ENCODE results near the gene MMRN1.
A peak's percentile ranks its signal among the peaks of the same experiment; 100 is the strongest.

The MMRN1 gene, protein sequence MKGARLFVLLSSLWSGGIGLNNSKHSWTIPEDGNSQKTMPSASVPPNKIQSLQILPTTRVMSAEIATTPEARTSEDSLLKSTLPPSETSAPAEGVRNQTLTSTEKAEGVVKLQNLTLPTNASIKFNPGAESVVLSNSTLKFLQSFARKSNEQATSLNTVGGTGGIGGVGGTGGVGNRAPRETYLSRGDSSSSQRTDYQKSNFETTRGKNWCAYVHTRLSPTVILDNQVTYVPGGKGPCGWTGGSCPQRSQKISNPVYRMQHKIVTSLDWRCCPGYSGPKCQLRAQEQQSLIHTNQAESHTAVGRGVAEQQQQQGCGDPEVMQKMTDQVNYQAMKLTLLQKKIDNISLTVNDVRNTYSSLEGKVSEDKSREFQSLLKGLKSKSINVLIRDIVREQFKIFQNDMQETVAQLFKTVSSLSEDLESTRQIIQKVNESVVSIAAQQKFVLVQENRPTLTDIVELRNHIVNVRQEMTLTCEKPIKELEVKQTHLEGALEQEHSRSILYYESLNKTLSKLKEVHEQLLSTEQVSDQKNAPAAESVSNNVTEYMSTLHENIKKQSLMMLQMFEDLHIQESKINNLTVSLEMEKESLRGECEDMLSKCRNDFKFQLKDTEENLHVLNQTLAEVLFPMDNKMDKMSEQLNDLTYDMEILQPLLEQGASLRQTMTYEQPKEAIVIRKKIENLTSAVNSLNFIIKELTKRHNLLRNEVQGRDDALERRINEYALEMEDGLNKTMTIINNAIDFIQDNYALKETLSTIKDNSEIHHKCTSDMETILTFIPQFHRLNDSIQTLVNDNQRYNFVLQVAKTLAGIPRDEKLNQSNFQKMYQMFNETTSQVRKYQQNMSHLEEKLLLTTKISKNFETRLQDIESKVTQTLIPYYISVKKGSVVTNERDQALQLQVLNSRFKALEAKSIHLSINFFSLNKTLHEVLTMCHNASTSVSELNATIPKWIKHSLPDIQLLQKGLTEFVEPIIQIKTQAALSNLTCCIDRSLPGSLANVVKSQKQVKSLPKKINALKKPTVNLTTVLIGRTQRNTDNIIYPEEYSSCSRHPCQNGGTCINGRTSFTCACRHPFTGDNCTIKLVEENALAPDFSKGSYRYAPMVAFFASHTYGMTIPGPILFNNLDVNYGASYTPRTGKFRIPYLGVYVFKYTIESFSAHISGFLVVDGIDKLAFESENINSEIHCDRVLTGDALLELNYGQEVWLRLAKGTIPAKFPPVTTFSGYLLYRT

DNA sequence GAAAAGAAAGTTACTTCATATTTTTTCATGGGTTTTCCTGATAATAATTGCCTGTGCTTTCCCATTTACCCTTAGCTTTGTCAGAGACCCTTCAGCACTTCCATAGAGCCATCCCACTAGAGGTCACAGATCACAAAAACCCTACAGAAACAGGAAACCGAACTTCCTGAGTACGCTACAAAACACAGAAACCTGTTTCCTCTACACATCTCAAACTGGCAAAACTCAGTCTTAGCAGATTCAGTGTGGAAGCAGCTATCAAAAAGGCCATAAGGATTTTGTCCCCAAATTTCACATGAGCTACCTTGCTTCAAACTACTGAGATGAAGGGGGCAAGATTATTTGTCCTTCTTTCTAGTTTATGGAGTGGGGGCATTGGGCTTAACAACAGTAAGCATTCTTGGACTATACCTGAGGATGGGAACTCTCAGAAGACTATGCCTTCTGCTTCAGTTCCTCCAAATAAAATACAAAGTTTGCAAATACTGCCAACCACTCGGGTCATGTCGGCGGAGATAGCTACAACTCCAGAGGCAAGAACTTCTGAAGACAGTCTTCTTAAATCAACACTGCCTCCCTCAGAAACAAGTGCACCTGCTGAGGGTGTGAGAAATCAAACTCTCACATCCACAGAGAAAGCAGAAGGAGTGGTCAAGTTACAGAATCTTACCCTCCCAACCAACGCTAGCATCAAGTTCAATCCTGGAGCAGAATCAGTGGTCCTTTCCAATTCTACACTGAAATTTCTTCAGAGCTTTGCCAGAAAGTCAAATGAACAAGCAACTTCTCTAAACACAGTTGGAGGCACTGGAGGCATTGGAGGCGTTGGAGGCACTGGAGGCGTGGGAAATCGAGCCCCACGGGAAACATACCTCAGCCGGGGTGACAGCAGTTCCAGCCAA lies at the start of gene MMRN1:
Gene MMRN1, plus strand, starts transcription at position 206 of the 902 bp plus-strand sequence. Its CDS starts 118 bp downstream, at position 324.
- no peak for FAIRE-seq

DNA sequence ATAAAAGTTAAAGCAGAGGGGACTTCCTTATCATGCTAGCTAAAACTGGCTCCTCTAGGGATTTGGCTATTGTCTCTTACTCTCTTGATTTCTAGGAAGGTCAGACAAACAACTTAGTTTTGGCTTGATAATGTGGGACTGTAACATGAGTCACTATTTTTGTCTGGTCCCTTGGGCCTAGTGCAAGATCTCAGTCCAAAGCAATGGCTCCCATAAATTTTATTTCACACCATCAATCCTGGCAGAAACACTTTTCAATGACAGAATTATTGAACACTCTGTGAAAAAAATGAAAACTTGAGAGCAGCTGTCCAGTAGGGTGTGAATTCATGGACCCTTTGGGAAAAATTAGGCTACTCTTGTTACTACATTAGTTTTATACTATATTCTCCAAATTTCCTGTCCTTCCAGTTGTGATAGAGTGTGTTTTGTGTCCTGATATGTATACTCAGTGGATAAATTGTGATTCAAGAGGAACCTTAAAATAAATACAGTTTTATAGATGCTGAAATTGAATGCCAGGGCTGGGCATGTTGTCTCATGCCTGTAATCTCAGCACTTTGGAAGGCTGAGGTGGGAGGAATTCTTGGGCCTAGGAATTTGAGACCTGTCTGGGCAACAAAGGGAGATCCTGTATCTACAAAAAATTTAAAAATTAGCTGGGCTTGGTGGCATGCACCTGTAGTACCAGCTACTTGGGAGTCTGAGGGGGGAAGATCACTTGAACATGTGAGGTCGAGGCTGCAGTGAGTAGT lies 46.9 kb upstream of the MMRN1 start:
- no peak for FAIRE-seq

DNA sequence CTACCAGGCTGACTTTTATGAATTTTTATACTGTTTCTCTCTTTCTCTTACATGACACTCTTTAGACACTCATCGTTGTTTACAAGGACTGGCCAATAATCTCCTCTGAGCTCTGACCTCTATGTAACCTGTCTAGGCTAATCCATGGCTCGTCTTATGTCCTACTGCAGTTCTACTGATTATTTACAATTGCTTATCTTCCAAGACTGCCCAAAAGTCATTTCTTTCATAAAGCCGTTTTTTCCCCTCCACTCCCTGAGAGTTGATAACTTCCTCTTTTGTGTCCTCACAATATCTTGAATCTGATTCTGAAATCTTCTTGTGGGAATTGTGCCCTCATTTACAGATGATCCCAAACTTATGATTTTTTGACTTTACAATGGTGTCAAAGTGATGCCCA lies 39.4 kb upstream of the MMRN1 start:
- FAIRE-seq, result no peak

DNA sequence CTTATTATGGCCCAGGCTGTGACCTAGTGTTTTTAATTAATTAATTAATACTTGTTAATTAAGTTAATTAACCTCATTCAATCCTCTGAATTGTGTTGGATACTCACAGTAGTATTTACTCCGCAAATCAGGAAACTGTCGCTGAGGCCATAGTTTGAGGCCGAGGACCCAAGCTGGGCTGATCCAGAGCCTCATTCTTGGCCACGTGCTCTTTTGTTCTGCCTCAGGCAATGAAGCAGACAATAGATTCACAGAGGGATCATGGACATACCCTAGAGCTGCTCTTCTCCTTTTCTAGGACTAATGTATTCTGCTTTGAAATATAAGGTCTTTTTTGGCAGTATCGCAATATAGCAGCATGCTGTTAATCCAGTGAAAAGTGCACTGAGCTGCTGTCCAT lies 33.7 kb upstream of the MMRN1 start:
- no peak for FAIRE-seq

DNA sequence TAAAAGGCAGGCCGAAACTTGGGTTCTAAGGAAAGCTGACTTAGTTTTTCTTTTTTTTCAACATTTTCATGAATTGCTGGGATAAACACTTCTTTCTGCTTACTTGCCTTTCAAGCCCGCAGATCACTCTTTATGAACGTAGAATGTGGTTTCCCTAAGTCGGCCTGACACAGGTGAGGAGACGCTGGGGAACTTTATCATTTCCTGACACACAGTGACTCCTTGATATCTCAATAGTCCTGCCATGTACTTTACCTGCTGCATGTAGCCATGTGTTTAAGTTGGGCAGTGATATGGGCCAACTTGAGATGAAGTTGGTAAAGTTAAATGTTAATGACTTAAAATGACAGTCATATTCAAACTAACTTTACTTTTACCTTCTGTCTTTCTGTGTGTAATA lies 31.1 kb upstream of the MMRN1 start:
- FAIRE-seq, result no peak

DNA sequence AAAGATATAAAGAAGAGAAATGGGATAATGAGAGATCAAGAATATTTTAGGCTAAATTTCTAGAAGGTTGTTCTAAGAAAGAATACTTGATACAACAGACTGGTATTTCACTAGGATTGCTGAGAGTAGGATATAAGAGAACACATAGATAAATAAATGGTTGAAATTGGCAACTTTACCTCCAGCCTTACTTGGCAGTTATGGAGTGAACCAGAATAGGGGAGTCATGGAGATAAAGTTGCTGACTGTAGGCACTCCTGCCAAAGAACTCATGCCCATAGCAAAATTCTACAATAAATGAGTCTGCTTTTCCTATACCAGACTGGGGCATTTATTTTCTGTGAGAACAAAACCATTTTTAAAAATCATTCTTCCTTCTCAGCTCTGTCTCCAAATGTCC lies 26.4 kb upstream of the MMRN1 start:
- FAIRE-seq, result no peak

DNA sequence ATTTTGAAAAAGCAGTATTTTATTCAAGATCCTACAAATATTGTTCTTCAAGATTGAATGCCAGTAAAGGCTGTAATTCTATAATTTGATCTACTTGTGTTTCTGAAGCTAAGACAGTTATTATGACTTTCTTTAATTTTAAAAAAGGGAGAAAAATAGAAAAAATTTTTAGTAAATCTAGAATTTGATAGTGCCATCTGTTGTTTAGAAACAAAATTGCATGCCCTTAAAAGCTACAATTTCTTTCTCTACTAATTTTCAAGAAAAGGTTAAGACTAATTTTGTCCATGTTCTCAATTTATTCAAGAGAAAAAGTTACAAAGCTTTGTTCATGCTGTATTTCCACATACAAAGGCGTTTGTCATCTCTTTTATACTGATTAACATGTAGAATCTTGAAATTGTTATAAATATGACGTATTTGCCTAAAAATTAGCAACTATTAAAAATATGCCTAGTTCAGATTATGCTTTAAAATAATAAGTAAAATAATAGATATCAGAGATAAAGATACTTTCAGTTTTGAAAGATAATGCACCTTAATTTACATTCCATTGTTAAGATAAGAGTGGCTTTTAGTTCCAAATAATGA lies 25.6 kb upstream of the MMRN1 start:
- FAIRE-seq, result peak; percentile 49

DNA sequence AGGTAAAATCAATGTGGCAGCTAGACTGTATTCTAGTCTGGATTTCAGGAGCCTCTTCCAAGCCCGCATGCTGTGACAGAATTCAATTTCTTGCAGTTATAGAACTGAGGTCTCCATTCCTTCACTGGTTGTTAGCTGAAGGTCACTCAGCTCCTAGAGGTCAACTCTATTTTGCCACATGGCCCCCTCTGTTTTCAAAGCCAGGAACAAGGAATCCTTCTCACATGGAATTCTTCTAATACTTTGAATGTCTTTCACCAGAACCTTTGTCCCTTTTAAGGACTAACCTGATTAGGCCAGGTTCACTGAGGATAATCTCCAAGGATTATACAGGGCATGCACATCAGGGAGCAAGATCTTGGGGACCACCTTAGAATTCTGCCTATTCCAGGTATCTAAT lies 23.4 kb upstream of the MMRN1 start:
- FAIRE-seq, result no peak

DNA sequence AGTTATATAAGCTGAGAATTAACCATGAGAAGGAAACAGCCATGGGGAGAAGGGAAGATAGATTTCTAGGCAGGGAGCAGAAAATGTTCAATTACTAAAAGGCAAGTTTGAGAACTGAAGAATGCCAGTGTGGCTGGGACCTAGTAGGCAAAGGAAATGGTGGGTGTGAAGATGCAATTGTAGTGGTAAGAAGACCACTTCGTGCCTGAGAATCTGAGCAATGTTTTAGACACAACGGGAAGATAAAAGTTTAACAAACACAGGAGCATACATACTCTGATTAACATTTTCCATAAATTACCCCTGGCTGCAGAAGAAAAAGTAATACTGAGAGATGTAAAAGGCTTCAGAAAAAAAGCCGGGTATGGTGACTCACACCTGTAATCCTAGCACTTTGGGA lies 18.1 kb upstream of the MMRN1 start:
- no peak for FAIRE-seq

DNA sequence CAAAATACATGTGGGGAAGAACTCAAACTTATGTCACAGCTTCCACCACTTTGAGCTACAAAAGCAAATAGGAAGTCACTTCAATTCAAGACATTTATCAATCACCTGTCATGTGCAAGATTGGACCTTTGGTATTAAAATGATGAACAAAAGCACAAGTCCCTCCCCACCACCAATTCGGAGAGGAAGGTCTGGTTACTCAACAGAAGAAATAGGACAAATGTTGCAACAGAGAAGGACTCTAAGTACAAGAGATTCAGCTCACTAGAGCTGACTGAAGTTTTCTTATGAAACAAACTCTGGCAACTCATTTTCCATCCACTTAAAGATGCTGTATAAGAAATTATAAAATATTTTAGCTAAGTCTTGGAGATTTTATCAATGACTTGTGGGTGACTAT lies 16.0 kb upstream of the MMRN1 start:
- FAIRE-seq, result no peak

DNA sequence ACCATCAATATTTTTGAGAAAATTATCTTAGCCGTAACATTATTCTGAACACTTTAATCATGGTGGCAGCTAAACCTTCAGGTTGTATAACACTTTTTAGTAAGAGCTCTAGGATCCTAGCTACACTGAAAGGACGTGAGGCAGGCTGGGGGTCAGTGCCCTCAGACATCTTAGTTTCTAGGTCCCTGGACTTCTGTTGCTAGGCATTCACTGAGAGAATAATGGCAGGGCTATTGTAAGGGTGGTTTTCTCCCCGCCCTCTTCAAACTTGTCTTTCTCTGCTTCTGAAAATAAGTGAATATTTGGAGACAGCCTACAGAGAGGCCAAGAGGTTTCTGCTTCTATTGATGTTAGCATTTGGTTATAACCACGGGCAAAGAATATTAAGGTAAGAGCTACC lies 15.4 kb upstream of the MMRN1 start:
- FAIRE-seq, result no peak

DNA sequence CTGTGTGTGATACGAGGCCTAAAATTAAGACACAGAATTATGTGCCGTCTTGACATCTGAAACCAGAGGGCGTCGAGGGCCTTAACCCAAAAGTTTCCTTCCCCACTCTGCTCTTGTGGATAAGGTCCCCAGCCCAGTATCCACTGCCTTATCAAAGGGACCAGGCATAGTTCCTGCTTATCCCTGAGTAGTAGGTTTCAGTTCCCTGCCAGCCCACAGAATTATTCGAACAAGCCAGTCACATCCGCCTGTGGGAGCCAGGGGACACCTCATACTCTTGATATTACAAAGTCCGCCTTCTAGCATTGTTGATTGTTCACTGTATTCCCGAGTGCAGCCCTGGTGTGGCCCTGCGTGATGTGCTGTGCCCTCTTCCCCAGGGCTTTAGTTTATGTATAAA lies 5.4 kb upstream of the MMRN1 start:
- no peak for FAIRE-seq

DNA sequence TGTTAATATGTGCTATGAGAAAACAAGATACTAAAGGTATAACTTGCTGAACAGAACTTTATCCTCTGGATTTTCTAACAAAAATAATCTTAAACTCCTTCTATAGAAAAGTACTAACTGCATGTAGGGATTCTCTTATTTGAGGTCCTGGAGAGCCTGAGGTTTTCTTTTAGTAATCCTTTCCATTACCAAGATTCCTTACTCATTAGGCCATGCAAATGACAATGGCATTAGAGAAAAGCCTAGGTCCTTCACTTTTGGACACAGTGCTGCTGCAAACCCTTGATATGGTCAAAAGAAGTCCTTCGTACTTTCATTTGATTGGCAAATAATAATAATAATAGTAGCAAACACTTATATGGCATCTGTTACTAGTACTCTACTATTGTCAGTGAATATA lies 3.2 kb downstream of the MMRN1 start:
- FAIRE-seq, result no peak

DNA sequence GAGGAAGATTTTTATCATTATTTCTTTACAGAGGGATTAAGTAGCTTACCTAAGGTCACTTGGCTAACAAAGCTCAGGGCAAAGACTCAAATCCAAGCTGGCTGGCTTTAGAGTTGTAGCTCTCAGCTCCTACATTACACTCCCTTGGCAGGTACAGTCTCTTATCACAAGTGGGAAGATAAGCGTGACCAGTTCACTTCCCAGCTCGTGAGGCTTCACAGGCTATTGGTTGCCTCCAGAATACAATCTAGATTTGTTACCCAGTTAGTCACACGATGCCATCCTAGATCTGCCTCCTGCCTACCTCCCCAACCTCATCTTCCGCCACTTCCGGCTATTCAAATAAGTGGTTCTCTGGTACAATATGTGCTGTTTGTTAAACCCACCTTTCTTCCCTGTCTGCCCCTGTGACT lies 3.7 kb downstream of the MMRN1 start:
- FAIRE-seq, result no peak

DNA sequence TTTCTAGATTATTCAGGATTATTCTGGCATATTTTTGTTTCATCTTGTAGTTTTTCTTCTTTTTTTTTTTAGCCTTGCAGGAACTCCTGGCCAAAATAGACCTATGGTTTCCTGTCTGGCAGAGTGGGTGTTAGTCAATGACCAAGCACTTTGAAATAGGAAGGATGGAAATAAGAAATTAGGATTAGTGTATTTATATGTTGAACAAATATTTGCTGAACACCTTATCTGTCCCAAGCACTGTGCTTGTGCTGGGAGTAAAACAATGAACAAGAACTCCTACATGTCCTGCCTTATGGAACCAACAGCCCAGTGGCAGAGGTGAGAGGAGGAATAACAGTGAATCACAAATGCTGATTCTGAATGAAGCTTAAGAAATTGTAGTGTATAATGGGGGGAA lies 4.5 kb downstream of the MMRN1 start:
- FAIRE-seq, result no peak

DNA sequence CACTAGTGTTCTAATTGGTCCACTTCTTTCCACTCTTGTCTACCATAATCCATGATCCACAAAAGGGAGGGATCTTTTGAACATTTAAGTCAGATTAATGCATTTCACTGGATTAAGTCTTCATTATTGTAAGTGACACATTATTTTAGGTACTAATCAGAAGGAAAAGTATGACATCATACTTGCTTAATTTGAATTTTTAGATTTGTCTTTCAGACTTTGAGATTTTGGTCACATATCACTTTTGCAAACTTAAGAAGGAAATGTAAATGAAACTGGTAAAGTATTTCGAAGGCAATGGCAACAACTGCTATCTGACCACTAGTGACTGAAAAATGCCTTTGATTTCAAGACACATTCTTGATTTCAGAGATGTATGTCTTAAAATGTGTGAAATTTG lies 5.2 kb downstream of the MMRN1 start:
- FAIRE-seq, result no peak

DNA sequence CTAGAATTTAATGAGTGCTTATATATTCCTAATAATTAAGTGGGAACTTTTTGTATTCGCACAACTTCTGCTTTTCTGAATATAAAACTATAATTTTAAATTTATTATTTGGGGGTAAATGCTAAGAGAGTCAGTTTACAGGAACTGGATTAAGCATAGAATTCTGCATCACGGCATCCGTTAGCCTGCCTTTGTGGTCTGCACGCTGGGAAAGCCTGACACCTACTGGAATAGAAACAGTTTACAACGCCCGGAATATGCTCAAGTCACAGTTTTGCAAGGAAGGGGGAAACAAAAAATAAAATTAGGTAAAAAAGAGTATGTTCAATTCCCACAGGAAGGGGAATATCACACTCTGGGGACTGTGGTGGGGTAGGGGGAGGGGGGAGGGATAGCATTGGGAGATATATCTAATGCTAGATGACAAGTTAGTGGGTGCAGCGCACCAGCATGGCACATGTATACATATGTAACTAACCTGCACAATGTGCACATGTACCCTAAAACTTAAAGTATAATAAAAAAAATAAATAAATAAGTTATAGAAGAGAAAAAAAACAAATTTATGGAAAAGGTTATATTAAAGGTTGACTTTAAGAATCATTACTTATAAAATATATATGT lies 7.3 kb downstream of the MMRN1 start:
- peak; percentile 19 for FAIRE-seq

DNA sequence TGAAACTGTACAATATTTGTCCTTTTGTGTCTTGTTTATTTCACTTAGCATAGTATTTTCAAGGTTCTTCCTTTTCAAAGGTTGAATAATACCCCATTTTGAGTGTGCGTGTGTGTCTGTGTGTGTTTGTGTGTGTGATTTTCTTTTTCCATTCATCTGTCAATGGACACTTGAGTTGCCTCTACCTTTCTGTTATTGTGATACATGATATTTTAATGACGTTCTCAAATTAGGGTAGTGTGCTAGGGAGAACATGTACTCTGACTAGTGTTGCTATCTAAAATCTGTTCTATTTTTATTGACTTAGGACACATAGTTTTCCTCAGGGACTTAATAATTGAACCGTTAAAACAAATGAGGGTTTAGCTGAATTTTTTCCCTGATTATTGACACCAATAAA lies 9.9 kb downstream of the MMRN1 start:
- no peak for FAIRE-seq

DNA sequence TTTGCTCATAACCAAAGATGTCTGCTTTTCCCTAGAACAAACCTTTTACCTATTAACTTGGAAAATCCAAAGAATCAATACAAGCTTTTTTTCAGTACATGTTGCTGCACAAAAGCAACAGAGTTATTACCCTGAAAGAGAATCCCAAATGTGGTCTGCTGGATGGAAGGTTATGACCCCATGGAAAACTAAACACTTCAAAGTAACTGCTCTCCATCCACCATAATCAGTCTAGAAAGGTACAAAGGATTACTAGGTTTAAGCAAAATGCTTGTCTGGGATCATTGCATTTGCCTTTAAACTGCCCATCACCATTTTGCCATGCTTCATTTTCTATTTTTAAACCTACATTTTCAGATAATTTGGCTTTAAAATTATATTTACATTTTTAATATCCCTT lies 11.7 kb downstream of the MMRN1 start:
- no peak for FAIRE-seq

DNA sequence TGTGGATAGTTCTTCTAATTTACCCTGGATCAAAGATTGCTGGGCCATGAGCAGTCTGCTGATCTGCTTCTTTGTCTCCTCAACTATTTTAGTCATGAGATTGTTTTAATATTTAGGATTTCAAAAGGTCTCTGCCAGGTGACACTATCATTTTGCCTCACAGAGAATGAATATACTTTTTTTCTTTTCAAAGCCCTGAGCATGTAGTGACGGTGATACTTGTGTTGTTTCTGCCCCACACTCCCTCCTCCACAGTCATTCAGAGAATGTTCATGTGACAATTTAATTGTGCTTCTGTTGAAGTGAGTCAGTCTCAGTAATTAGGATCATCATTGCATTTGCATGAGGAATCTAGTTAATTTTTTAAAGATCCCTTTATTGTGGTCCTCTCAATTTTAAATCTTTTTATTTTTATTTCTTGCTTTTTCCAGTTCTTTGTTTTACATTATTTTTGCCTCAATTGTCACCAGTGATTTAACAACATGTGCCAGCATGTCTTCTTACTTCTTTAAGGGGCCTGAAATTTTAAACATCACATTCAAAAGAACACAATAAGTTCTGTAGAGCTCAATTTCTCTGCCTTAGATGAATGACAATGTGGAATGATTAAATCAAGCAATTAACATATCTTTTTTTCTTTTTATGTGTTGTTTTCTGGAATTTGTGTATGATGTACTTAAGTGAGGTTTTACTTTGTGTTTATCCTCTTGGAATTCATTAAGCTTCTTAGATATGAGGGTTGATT lies 12.3 kb downstream of the MMRN1 start:
- no peak for FAIRE-seq
